CD4-positive, alpha-beta T cell treated with Interleukin-15 for 1 hour (primary cell): ENCODE results near the gene MFAP4.

Experiments
- DNase-seq: peaks from one replicate; pipeline ENCODE4 v3.0.0-alpha.2; 2020

Gene MFAP4

GRCh38 chr17:19409509-19409908 is 22.5 kb upstream of the MFAP4 start:
- DNase-seq, result no peak

- DNase-seq, result no peak
These were observed 22.1 kb upstream of the MFAP4 start for GRCh38 chr17:19409066-19409465.

GRCh38 chr17:19408346-19408710 is 21.3 kb upstream of the MFAP4 start:
- no peak for DNase-seq

GRCh38 chr17:19407601-19408345 is 20.8 kb upstream of the MFAP4 start:
- no peak for DNase-seq

GRCh38 chr17:19405114-19405513 is 18.1 kb upstream of the MFAP4 start:
- DNase-seq, result no peak

GRCh38 chr17:19404264-19404663 is 17.3 kb upstream of the MFAP4 start:
- DNase-seq, result no peak

- no peak for DNase-seq
These were observed 16.0 kb upstream of the MFAP4 start for GRCh38 chr17:19403021-19403420.

- no peak for DNase-seq
These were observed 15.2 kb upstream of the MFAP4 start for GRCh38 chr17:19402171-19402570.

- DNase-seq, result no peak
These were observed 14.5 kb upstream of the MFAP4 start for GRCh38 chr17:19401321-19402010.

- no peak for DNase-seq
These were observed 12.9 kb upstream of the MFAP4 start for GRCh38 chr17:19399750-19400450.

- DNase-seq, result peak; percentile 68
These were observed 11.6 kb upstream of the MFAP4 start for GRCh38 chr17:19398301-19399181.

GRCh38 chr17:19397556-19398041 is 10.6 kb upstream of the MFAP4 start:
- DNase-seq, result no peak

GRCh38 chr17:19392303-19392702 is 5.3 kb upstream of the MFAP4 start:
- DNase-seq, result no peak

GRCh38 chr17:19391432-19391831 is 4.4 kb upstream of the MFAP4 start:
- no peak for DNase-seq

- no peak for DNase-seq
These were observed 4.0 kb upstream of the MFAP4 start for GRCh38 chr17:19390951-19391350.

GRCh38 chr17:19388791-19389785 is 2.1 kb upstream of the MFAP4 start:
- DNase-seq, result no peak

- no peak for DNase-seq
These were observed 1.0 kb upstream of the MFAP4 start for GRCh38 chr17:19387921-19388521.

- peak; percentile 79 for DNase-seq
These were observed 700 bp downstream of the MFAP4 start for GRCh38 chr17:19386051-19386929.

- DNase-seq, result no peak
These were observed 1.4 kb downstream of the MFAP4 start for GRCh38 chr17:19385521-19385983.
